Measurements from ENCODE around the gene VTI1B. TPM values are rescaled to one million over a fixed set of nuclear protein-coding genes. Genes with fewer than 3 reads are reported as not detected.
A peak's percentile ranks its signal among the peaks of the same experiment; 100 is the strongest.
"Not testable (repeated sequence)": the region's sequence is repeated elsewhere in the genome, so short reads cannot be mapped to it uniquely, and the experiment has no call there.

VTI1B gene
- total RNA-seq, 5 donors from 2014 or later (not counting 1 experiment from before 2014, with no cell fraction given), result 41.6 to 66.9 (median 54.7) TPM

DNA sequence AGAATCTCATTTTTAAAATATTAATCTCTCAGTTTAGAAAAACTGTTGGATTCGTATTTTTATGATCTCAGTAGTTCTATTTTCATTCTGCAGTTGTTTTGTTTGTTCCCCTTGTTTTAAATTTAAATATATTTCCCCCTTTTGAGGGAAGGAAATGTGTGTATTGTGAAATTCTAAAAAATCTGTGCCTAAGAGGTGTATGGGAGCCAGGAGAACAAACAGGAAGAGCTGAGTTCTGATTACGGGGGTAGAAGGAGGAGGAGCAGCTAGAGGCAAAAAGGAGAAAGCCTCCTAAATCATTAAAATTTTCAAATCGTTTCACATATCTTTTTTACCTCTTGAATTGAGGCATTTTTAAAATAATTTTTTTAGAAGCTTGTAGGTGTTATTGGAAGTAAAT is 29.6 kb upstream of the VTI1B start:
- H3K27me3 Mint-ChIP-seq, result peaks cover 5% of the 10 kb centered on the region in 2 donors
- WGBS (ENCODE audit: insufficient coverage), result no CpG with 5 or more reads among the region's 3 CpGs
- H3K36me3 ChIP-seq (ENCODE audit: control insufficient read depth in 2 of 2, extremely low read depth in 1 of 2, insufficient read depth in 1 of 2, low read length in 1 of 2), result no peaks in the 10 kb centered on the region

GRCh38 chr14:67701492-67701891 is 27.1 kb upstream of the VTI1B start, which contains the start of gene RDH12:
RDH12 (plus strand) TSS chr14:67701886; CDS start chr14:67722643, 20,757 bp downstream.
- DNase-seq; H3K36me3 Mint-ChIP-seq; H3K27ac Mint-ChIP-seq; H3K4me3 ChIP-seq (ENCODE audit: control insufficient read depth in 1 of 2, extremely low read depth in 1 of 2, low read length in 1 of 2); H3K27ac ChIP-seq (ENCODE audit: low read length); ATAC-seq (replicated peaks in 1 of 4); H3K9me3 ChIP-seq; H3K4me1 ChIP-seq (ENCODE audit: control insufficient read depth in 1 of 2, extremely low read depth in 1 of 2, insufficient read depth in 2 of 2, low read length in 2 of 2); H3K4me1 Mint-ChIP-seq; H3K9me3 Mint-ChIP-seq; H3K27me3 ChIP-seq (replicated peaks in 1 of 2; ENCODE audit: control insufficient read depth in 2 of 2, extremely low read depth in 1 of 2, insufficient read depth in 2 of 2, low read length in 1 of 2); H3K27me3 Mint-ChIP-seq; H3K36me3 ChIP-seq (ENCODE audit: control insufficient read depth in 2 of 2, extremely low read depth in 1 of 2, insufficient read depth in 1 of 2, low read length in 1 of 2); H3K4me3 Mint-ChIP-seq: not testable (repeated sequence)
- ChIA-PET POLR2A (interaction anchor here in 1 of 2 donors (0.6 kb wide), 1 partner anchor 273 kb away, joined by 3 read pairs; no protein-coding TSS in a partner anchor), CTCF (interaction anchor here (0.7 to 1.3 kb wide), 5 partner anchors 102 to 1482 kb away, joined by 3 to 7 read pairs (median 5); partner anchors contain the start of gene PIGH (in 1 of the 2))
- 90% methylated on average over 2 of the region's 8 CpGs for WGBS (ENCODE audit: insufficient coverage)

More for the DNA sequence above, 29.6 kb upstream of the VTI1B start:
- Histone ChIP-seq H3K4me1 (ENCODE audit: control insufficient read depth in 1 of 2, extremely low read depth in 1 of 2, insufficient read depth in 2 of 2, low read length in 2 of 2) (no peaks in the 10 kb centered on the region), H3K9me3 (peaks cover 3% of the 10 kb centered on the region), H3K27ac (ENCODE audit: low read length) (no peak overlapping the region), H3K27me3 (replicated peaks in 1 of 2; ENCODE audit: control insufficient read depth in 2 of 2, extremely low read depth in 1 of 2, insufficient read depth in 2 of 2, low read length in 1 of 2) (no peaks in the 10 kb centered on the region), H3K4me3 (ENCODE audit: control insufficient read depth in 1 of 2, extremely low read depth in 1 of 2, low read length in 1 of 2) (no peak overlapping the region)
- ChIA-PET CTCF (interaction anchor here (0.7 to 3.0 kb wide), 40 partner anchors 8 to 1345 kb away, joined by 3 to 44 read pairs (median 4); partner anchors contain the start of genes PIGH (in 2 of the 2), RDH11 (in 2 of the 2) and ARG2 (in 1 of the 2)), POLR2A (interaction anchor here (0.6 to 1.2 kb wide), 4 partner anchors 8 to 104 kb away, joined by 3 to 5 read pairs (median 3); partner anchors contain the start of genes ARG2 (in 1 of the 2), PIGH (in 1 of the 2) and RDH11 (in 1 of the 2))
- Mint-ChIP-seq H3K36me3 (no peaks in the 10 kb centered on the region), H3K4me3 (no peak overlapping the region), H3K4me1 (no peaks in the 10 kb centered on the region), H3K27ac (no peak overlapping the region), H3K9me3 (no peaks in the 10 kb centered on the region)
- no peak for ATAC-seq (replicated peaks in 1 of 4)
- DNase-seq, result no peak

GRCh38 chr14:67698179-67698578 is 23.7 kb upstream of the VTI1B start:
- POLR2A ChIA-PET, result interaction anchor here in 1 of 2 donors (0.6 kb wide), 1 partner anchor 79 kb away, joined by 3 read pairs; the partner anchor contains the start of gene ARG2
- no peak overlapping the region for H3K27ac Mint-ChIP-seq
- Histone ChIP-seq H3K36me3 (ENCODE audit: control insufficient read depth in 2 of 2, extremely low read depth in 1 of 2, insufficient read depth in 1 of 2, low read length in 1 of 2) (no peaks in the 10 kb centered on the region), H3K9me3 (no peaks in the 10 kb centered on the region), H3K4me1 (ENCODE audit: control insufficient read depth in 1 of 2, extremely low read depth in 1 of 2, insufficient read depth in 2 of 2, low read length in 2 of 2) (peaks cover 6 to 16% of the 10 kb centered on the region in 2 experiments), H3K27me3 (replicated peaks in 1 of 2; ENCODE audit: control insufficient read depth in 2 of 2, extremely low read depth in 1 of 2, insufficient read depth in 2 of 2, low read length in 1 of 2) (no peaks in the 10 kb centered on the region), H3K27ac (ENCODE audit: low read length) (no peak overlapping the region), H3K4me3 (ENCODE audit: control insufficient read depth in 1 of 2, extremely low read depth in 1 of 2, low read length in 1 of 2) (no peak overlapping the region)
- CTCF ChIA-PET, result interaction anchor here (0.5 to 0.7 kb wide), 3 partner anchors 23 to 390 kb away, joined by 3 read pairs; no protein-coding TSS in a partner anchor
- H3K9me3 Mint-ChIP-seq, result no peaks in the 10 kb centered on the region
- peaks cover 13 to 21% (median 16%) of the 10 kb centered on the region in 3 donors for H3K4me1 Mint-ChIP-seq
- H3K4me3 Mint-ChIP-seq, result no peak overlapping the region
- WGBS (ENCODE audit: insufficient coverage), result no CpG with 5 or more reads among the region's 1 CpG
- DNase-seq, result no peak
- H3K36me3 Mint-ChIP-seq, result no peaks in the 10 kb centered on the region
- H3K27me3 Mint-ChIP-seq, result no peaks in the 10 kb centered on the region
- ATAC-seq (replicated peaks in 1 of 4), result no peak

DNA sequence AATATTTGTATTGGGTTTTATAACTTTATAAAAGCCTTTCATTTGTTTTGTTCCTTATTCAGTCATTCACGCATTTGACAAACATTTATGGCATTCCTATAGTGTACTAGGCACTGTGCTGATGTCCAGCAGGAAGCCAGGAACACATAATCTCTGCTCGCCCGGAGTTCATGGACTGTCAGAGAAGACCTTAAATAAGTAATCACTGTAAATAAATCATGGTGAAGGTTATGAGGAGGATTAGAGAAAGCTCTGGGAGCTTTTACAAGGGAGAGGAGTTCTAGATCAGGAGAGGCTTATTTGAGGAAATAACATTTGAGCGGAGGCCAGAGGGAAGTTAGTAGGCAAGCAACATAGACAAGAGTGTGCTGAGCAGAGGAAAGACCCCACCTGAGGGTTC is 22.6 kb upstream of the VTI1B start:
- ChIA-PET POLR2A (no interaction called here), CTCF (no interaction called here)
- peaks cover 4% of the 10 kb centered on the region for H3K36me3 Mint-ChIP-seq
- Histone ChIP-seq H3K9me3 (no peaks in the 10 kb centered on the region), H3K36me3 (ENCODE audit: control insufficient read depth in 2 of 2, extremely low read depth in 1 of 2, insufficient read depth in 1 of 2, low read length in 1 of 2) (peaks cover 0 to 4% of the 10 kb centered on the region in 2 donors), H3K27me3 (replicated peaks in 1 of 2; ENCODE audit: control insufficient read depth in 2 of 2, extremely low read depth in 1 of 2, insufficient read depth in 2 of 2, low read length in 1 of 2) (no peaks in the 10 kb centered on the region), H3K4me1 (ENCODE audit: control insufficient read depth in 1 of 2, extremely low read depth in 1 of 2, insufficient read depth in 2 of 2, low read length in 2 of 2) (peaks cover 6 to 16% of the 10 kb centered on the region in 2 experiments), H3K4me3 (ENCODE audit: control insufficient read depth in 1 of 2, extremely low read depth in 1 of 2, low read length in 1 of 2) (no peak overlapping the region), H3K27ac (ENCODE audit: low read length) (no peak overlapping the region)
- H3K4me3 Mint-ChIP-seq, result no peak overlapping the region
- ATAC-seq (replicated peaks in 1 of 4) (no peak), DNase-seq (no peak)
- no peak overlapping the region for H3K27ac Mint-ChIP-seq
- H3K27me3 Mint-ChIP-seq, result no peaks in the 10 kb centered on the region
- H3K9me3 Mint-ChIP-seq, result no peaks in the 10 kb centered on the region
- peaks cover 16 to 28% (median 21%) of the 10 kb centered on the region in 3 donors for H3K4me1 Mint-ChIP-seq
- WGBS (ENCODE audit: insufficient coverage), result 100% methylated on average over 1 of the region's 4 CpGs

DNA sequence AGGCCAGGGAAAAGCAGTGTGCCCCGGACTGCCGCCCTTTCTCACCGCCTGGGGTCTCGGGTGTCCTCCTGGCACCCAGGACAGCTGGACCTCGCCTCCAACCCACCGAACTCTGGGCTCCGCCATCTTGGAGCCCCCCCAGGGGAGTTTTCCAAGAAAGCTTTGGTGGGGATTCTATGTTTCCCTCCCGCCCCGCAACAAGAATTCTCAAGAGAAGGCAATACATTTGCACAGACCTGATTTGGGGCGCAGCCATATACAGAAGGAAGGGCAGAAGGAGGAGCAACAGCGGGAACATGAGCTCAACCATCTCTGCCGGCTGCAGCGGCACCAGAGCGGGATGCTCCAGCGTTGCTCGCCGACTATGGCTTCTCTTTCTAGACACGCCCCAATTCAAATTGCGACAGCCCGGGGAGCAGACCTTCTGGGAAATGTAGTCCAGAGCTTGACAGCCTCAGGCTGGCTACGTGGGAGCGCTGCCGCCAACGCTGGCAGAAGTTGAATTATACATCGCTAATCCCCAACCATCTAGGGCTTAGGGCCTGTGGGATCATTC is 21.0 kb upstream of the VTI1B start, which contains the start of gene RDH11:
TSS of gene RDH11 (minus strand) at position 371 of the 556 bp plus-strand sequence. CDS start at position 310, 61 bp downstream.
- peak within 1 kb of the TSS; percentile 89 to 100 for H3K4me3 ChIP-seq (ENCODE audit: control insufficient read depth in 1 of 2, extremely low read depth in 1 of 2, low read length in 1 of 2)

DNA sequence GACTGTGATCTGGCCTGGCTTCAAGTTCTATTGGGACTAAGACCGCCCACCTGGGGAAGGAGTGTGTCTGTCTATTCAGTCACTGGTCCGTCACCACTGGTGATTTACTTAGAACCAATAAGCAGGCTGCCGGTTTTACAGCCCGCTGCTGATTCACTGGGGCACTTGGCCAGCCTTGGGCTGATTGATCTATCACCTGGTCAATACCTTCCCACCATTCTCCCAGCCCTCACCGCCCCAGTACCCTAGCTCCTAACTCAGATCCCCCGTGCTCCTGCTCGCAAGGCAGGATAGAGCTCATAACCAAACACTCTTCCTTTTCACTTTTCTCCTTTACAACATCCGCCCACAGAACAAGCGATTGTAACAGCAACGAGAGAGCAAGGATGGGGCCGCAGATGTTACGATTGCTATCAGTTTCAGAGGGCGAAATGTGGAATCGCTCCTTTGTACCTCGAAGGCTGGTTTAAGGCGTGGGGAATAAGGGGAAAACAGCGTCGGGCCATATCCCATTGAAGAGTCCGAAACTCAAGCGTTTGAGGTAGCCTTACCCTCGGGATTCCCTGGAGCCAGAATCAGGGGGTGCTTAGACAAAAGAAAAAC is 20.5 kb upstream of the VTI1B start:
- ATAC-seq (replicated peaks in 1 of 4) (peak; percentile 62 to 70 (median 66)), DNase-seq (peak in 33 of 35 experiments; percentile 23 to 77 (median 45))
- 0% methylated on average over 20 of the region's 21 CpGs for WGBS (ENCODE audit: insufficient coverage)
- CTCF ChIA-PET, result interaction anchor here (0.7 to 1.3 kb wide), 9 partner anchors 10 to 335 kb away, joined by 3 to 21 read pairs (median 3); partner anchors contain the start of genes ARG2 (in 1 of the 2), ATP6V1D (in 1 of the 2), EIF2S1 (in 1 of the 2) and PIGH (in 1 of the 2)
- no peaks in the 10 kb centered on the region for H3K9me3 ChIP-seq
- Mint-ChIP-seq H3K4me3 (peak overlapping the region; percentile 84 to 97 (median 86)), H3K9me3 (no peaks in the 10 kb centered on the region), H3K36me3 (peaks cover 19% of the 10 kb centered on the region), H3K27me3 (no peaks in the 10 kb centered on the region), H3K27ac (peak overlapping the region; percentile 84), H3K4me1 (peaks cover 16 to 28% (median 21%) of the 10 kb centered on the region in 3 donors)
- H3K27ac ChIP-seq (ENCODE audit: low read length), result peak overlapping the region; percentile 66
- H3K36me3 ChIP-seq (ENCODE audit: control insufficient read depth in 2 of 2, extremely low read depth in 1 of 2, insufficient read depth in 1 of 2, low read length in 1 of 2), result peaks cover 0 to 25% of the 10 kb centered on the region in 2 donors
- no peaks in the 10 kb centered on the region for H3K27me3 ChIP-seq (replicated peaks in 1 of 2; ENCODE audit: control insufficient read depth in 2 of 2, extremely low read depth in 1 of 2, insufficient read depth in 2 of 2, low read length in 1 of 2)
- peak overlapping the region; percentile 89 to 100 for H3K4me3 ChIP-seq (ENCODE audit: control insufficient read depth in 1 of 2, extremely low read depth in 1 of 2, low read length in 1 of 2)
- H3K4me1 ChIP-seq (ENCODE audit: control insufficient read depth in 1 of 2, extremely low read depth in 1 of 2, insufficient read depth in 2 of 2, low read length in 2 of 2), result peaks cover 6 to 16% of the 10 kb centered on the region in 2 experiments
- POLR2A ChIA-PET, result interaction anchor here in 1 of 2 donors (0.7 to 1.6 kb wide), 6 partner anchors 9 to 648 kb away, joined by 3 to 5 read pairs (median 4); no protein-coding TSS in a partner anchor

More for the DNA sequence above, 21.0 kb upstream of the VTI1B start, which contains the start of gene RDH11:
- Mint-ChIP-seq H3K27me3 (no peaks in the 10 kb centered on the region), H3K9me3 (no peaks in the 10 kb centered on the region), H3K27ac (peak within 1 kb of the TSS; percentile 84), H3K4me3 (peak within 1 kb of the TSS; percentile 84 to 97 (median 86)), H3K4me1 (peaks cover 16 to 28% (median 21%) of the 10 kb centered on the region in 3 donors), H3K36me3 (peaks cover 15% of the 10 kb centered on the region)
- ChIA-PET POLR2A (interaction anchor here in 1 of 2 donors (0.7 to 1.6 kb wide), 6 partner anchors 9 to 27 kb away, joined by 3 to 5 read pairs (median 4); no protein-coding TSS in a partner anchor), CTCF (interaction anchor here (0.5 to 1.3 kb wide), 12 partner anchors 9 to 355 kb away, joined by 3 to 21 read pairs (median 4); partner anchors contain the start of genes ARG2 (in 1 of the 2), ATP6V1D (in 1 of the 2), EIF2S1 (in 1 of the 2) and PIGH (in 1 of the 2))
- H3K36me3 ChIP-seq (ENCODE audit: control insufficient read depth in 2 of 2, extremely low read depth in 1 of 2, insufficient read depth in 1 of 2, low read length in 1 of 2), result peaks cover 0 to 19% of the 10 kb centered on the region in 2 donors
- H3K4me1 ChIP-seq (ENCODE audit: control insufficient read depth in 1 of 2, extremely low read depth in 1 of 2, insufficient read depth in 2 of 2, low read length in 2 of 2), result peaks cover 6 to 16% of the 10 kb centered on the region in 2 experiments
- H3K27ac ChIP-seq (ENCODE audit: low read length), result peak within 1 kb of the TSS; percentile 66
- H3K27me3 ChIP-seq (replicated peaks in 1 of 2; ENCODE audit: control insufficient read depth in 2 of 2, extremely low read depth in 1 of 2, insufficient read depth in 2 of 2, low read length in 1 of 2), result no peaks in the 10 kb centered on the region
- no peaks in the 10 kb centered on the region for H3K9me3 ChIP-seq
- WGBS (ENCODE audit: insufficient coverage), result 0% methylated on average over 14 of the region's 25 CpGs
- ATAC-seq (replicated peaks in 1 of 4) (peak; percentile 95 to 98 (median 98)), DNase-seq (peak; percentile 55 to 91 (median 77))

All from T-cell (primary cell).